Prostate gland (tissue), 2 donors: ENCODE data around the gene LANCL3. TPM values are rescaled to one million over a fixed set of nuclear protein-coding genes. Genes with fewer than 3 reads are reported as not detected.

Experiments used
- DNase-seq: peaks from one replicate; pipeline ENCODE4 v3.0.0-alpha.2; 2019; ENCODE audit warnings: low spot score
- H3K27ac ChIP-seq, 2 donors: fragments of 200-600 bp; sonication (generic); 2 replicates each; pipeline ENCODE4 v1.5.1; 2017 to 2019
- H3K27me3 ChIP-seq: fragments of 200-600 bp; sonication (generic); replicated peaks from 2 replicates; pipeline ENCODE4 v1.5.1; 2019; ENCODE audit not compliant: insufficient read depth
- H3K36me3 ChIP-seq, 2 donors: fragments of 200-600 bp; sonication (generic); 1 replicate in 1 of 2; 2 replicates in 1 of 2; pipeline versions ENCODE4 v1.5.1 to v1.8.1; 2017 to 2019
- H3K4me1 ChIP-seq: fragments of 200-600 bp; sonication (generic); replicated peaks from 2 replicates; pipeline ENCODE4 v1.5.1; 2019
- H3K4me3 ChIP-seq, 2 donors: fragments of 200-600 bp; sonication (generic); 2 replicates each; pipeline ENCODE4 v1.5.1; 2017 to 2019
- H3K9me3 ChIP-seq: fragments of 200-600 bp; sonication (generic); 2 replicates; pipeline ENCODE4 v1.5.1; 2017
- POLR2A ChIP-seq: fragments of 450-650 bp; IDR thresholded peaks from one replicate; pipeline ENCODE4 v1.6.1; 2016; ENCODE audit warnings: antibody characterized with exemption, mild to moderate bottlenecking
- POLR2AphosphoS5 ChIP-seq: sonication (generic); formaldehyde crosslinking; IDR thresholded peaks from one replicate; pipeline ENCODE4 v1.6.1; 2017; ENCODE audit warnings: antibody characterized with exemption
- WGBS: methylation state at CpG from one replicate; pipeline ENCODE4 v1.1.5; 2018; 5-methylcytosine and 5-hydroxymethylcytosine counted together
- intact Hi-C: fragments of 100-400 bp; cut with DNase I; formaldehyde crosslinking; loops from one replicate; pipeline ENCODE4 v1.14.2; 2022
- total RNA-seq, 2 donors: library from RNA; depleted of rRNA; stranded (reverse); fragments of >200 nt; gene quantifications; one replicate each; pipeline ENCODE4 v1.1.0, GENCODE V29; 2016
- TF ChIP-seq, protein P1 (sequence below), 4 experiments: fragments of 200-600 bp in 2 of 4; fragments of 450-650 bp in 2 of 4; sonication (generic) in 2 of 4; IDR thresholded peaks; 1 replicate in 3 of 4; 2 replicates in 1 of 4; pipeline ENCODE4 v1.5.1; 2016 to 2019; ENCODE audit warnings: antibody characterized with exemption in 4 of 4, mild to moderate bottlenecking in 2 of 4, moderate library complexity in 2 of 4

LANCL3 gene
- total RNA-seq, 2 donors from 2014 or later: 0.74 to 1.2 TPM

DNA sequence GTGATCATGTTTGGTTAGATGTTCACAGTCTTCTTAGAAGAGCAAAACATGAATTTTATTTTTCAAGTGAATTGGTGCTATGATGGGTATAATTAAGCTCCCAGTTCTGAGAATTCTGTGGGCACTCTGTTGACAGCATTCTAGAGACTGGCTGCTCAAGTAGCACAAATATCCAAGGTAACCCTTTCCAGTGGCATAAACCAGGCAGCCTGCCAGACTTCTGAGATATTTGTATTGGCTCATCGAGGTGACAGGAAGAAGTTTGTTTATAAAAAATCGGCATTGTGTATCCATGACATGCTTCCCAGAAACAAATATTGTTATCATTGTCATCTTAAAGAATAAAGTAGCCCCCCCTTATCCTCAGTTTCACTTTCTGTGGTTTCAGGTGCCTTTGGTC, 28.3 kb downstream of the LANCL3 start:
- WGBS: 13% methylated on average over 2 of the region's 2 CpGs
- no peaks in the 10 kb centered on the region for H3K9me3 ChIP-seq
- DNase-seq: peak; percentile 26
- H3K36me3 ChIP-seq: no peaks in the 10 kb centered on the region
- no peak for TF ChIP-seq POLR2AphosphoS5
- TF ChIP-seq, protein P1, sequence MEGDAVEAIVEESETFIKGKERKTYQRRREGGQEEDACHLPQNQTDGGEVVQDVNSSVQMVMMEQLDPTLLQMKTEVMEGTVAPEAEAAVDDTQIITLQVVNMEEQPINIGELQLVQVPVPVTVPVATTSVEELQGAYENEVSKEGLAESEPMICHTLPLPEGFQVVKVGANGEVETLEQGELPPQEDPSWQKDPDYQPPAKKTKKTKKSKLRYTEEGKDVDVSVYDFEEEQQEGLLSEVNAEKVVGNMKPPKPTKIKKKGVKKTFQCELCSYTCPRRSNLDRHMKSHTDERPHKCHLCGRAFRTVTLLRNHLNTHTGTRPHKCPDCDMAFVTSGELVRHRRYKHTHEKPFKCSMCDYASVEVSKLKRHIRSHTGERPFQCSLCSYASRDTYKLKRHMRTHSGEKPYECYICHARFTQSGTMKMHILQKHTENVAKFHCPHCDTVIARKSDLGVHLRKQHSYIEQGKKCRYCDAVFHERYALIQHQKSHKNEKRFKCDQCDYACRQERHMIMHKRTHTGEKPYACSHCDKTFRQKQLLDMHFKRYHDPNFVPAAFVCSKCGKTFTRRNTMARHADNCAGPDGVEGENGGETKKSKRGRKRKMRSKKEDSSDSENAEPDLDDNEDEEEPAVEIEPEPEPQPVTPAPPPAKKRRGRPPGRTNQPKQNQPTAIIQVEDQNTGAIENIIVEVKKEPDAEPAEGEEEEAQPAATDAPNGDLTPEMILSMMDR (IDR thresholded peaks at IDR 0.05): no peak
- TF ChIP-seq POLR2A: no peak
- H3K27ac ChIP-seq: no peak overlapping the region
- no peaks in the 10 kb centered on the region for H3K27me3 ChIP-seq
- intact Hi-C loops: no loop called here
- no peaks in the 10 kb centered on the region for H3K4me1 ChIP-seq
- H3K4me3 ChIP-seq: no peak overlapping the region

DNA sequence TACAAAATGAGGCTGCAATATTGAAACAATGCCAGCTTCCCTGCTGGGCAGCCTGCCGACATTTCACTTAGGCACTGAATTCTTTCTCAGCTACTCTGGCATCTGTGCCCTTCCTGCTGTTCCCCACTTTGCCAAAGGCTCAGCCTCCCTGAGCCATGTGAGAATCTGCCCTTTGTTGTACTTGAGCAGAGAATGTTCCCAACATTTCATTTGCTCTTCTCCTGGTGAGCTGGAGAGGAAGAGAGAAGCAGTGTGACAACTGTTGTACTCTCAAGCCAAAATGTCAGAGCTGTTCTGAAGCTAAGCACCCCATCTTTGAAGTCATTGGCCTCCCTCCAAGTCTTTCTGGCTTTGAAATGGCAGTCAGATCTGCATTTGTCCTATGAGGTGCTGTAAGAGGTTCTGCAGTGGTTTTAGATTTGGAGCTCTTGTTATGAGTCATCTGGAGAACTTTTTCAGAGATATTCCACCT, 32.5 kb downstream of the LANCL3 start:
- DNase-seq: no peak
- no peaks in the 10 kb centered on the region for H3K36me3 ChIP-seq
- H3K27me3 ChIP-seq: no peaks in the 10 kb centered on the region
- TF ChIP-seq POLR2A (no peak), POLR2AphosphoS5 (no peak)
- TF ChIP-seq, protein P1 (IDR thresholded peaks at IDR 0.05): no peak
- H3K4me3 ChIP-seq: no peak overlapping the region
- intact Hi-C loops: no loop called here
- no peaks in the 10 kb centered on the region for H3K9me3 ChIP-seq
- H3K27ac ChIP-seq: no peak overlapping the region
- WGBS: 17% methylated on average over 1 of the region's 1 CpG
- no peaks in the 10 kb centered on the region for H3K4me1 ChIP-seq

DNA sequence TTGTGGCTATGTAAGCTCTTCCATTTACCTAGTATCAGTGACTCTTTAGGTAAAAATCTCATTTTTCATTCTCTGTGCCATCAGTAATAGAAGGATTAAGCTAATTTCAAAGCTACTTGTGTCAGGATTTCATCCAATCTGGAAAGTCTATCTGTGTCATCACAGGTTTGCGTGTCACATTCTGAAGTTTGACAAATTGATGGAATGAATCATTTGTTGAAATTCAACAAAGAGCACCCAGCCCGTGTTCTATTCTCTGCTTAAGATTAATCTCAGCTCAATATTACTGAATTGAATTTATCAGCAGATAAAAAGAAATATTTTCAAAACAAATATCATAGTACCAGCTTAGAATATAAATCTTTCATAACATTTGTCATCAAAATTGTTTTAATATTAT, 35.8 kb downstream of the LANCL3 start:
- intact Hi-C loops: no loop called here

DNA sequence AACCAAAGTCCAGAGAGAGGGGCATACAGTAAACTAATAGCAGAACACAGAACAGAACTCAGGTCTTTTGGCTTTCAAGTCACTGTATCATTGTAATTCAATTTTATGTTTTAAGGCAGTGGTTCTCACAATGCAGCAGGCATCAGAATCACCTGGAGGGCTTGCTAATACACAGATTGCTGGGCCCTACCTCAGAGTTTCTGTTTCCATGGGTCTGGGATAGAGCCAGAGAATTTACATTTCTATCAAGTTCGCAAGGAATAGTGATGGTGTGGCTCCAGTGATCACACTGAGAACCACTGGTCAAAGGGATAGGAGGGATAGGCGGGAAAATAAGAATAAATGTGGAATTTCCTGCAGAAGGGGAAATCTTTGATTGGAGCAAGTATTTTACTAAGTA, 36.7 kb downstream of the LANCL3 start:
- Histone ChIP-seq H3K27ac (no peak overlapping the region), H3K36me3 (no peaks in the 10 kb centered on the region), H3K4me1 (no peaks in the 10 kb centered on the region), H3K4me3 (no peak overlapping the region), H3K9me3 (no peaks in the 10 kb centered on the region), H3K27me3 (no peaks in the 10 kb centered on the region)
- TF ChIP-seq POLR2A (no peak), POLR2AphosphoS5 (no peak)
- TF ChIP-seq, protein P1 (IDR thresholded peaks at IDR 0.05): no peak
- intact Hi-C loops: no loop called here
- no peak for DNase-seq
- WGBS: 65% methylated on average over 2 of the region's 2 CpGs

More for the DNA sequence above, 35.8 kb downstream of the LANCL3 start:
- 86% methylated on average over 2 of the region's 2 CpGs for WGBS
- Histone ChIP-seq H3K9me3 (no peaks in the 10 kb centered on the region), H3K27ac (no peak overlapping the region), H3K36me3 (no peaks in the 10 kb centered on the region), H3K4me3 (no peak overlapping the region), H3K4me1 (no peaks in the 10 kb centered on the region), H3K27me3 (no peaks in the 10 kb centered on the region)
- TF ChIP-seq, protein P1 (IDR thresholded peaks at IDR 0.05): no peak
- TF ChIP-seq POLR2AphosphoS5: no peak
- no peak for TF ChIP-seq POLR2A
- no peak for DNase-seq

DNA sequence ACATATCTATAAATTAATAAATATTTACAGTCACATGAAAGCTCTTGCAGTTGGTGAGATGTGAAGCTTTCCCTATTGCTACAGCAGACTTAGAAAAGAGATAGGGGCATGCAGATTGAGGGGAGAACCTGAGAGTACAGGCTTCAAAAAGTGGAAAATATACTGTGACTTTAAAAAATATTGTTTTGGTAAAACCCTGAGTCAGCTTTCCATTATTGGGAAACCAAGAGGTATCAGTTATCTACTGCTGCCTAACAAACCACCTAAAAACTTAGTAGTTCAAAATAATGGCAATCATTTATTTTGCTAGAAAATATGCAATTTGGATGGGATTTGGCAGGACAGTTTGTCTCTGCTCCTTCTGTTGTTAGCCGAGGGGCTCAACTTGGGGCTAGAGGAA, 38.3 kb downstream of the LANCL3 start:
- H3K4me1 ChIP-seq: no peaks in the 10 kb centered on the region
- 100% methylated on average over 1 of the region's 1 CpG for WGBS
- no peak for DNase-seq
- no peak overlapping the region for H3K27ac ChIP-seq
- no peaks in the 10 kb centered on the region for H3K36me3 ChIP-seq
- no peak overlapping the region for H3K4me3 ChIP-seq
- TF ChIP-seq POLR2A (no peak), POLR2AphosphoS5 (no peak)
- TF ChIP-seq, protein P1 (IDR thresholded peaks at IDR 0.05): no peak
- no peaks in the 10 kb centered on the region for H3K9me3 ChIP-seq
- H3K27me3 ChIP-seq: no peaks in the 10 kb centered on the region
- intact Hi-C loops: no loop called here
